Breast epithelium (tissue), 4 donors: ENCODE data around the gene NES. TPM values are rescaled to one million over a fixed set of nuclear protein-coding genes. Genes with fewer than 3 reads are reported as not detected.

ENCODE experiments used
- DNase-seq, 2 donors: peaks; one replicate each; pipeline ENCODE4 v3.0.0-alpha.2; 2019; ENCODE audit warnings: low spot score in 2 of 2
- H3K27ac ChIP-seq, 2 donors: fragments of 200-600 bp; sonication (generic) in 1 of 2; one replicate each; pipeline ENCODE4 v1.5.1; 2016 to 2019; ENCODE audit warnings: mild to moderate bottlenecking in 1 of 2
- H3K27me3 ChIP-seq, 2 donors: fragments of 200-600 bp; sonication (generic) in 1 of 2; one replicate each; pipeline versions ENCODE4 v1.5.1 to v1.6.0; 2017 to 2019; ENCODE audit warnings: control low read depth in 1 of 2, mild to moderate bottlenecking in 1 of 2
- H3K36me3 ChIP-seq: fragments of 200-600 bp; one replicate; pipeline ENCODE4 v1.5.1; 2019
- H3K4me1 ChIP-seq, 2 donors: fragments of 200-600 bp; sonication (generic); one replicate each; pipeline ENCODE4 v1.5.1; 2016 to 2019; ENCODE audit warnings: control low read depth in 1 of 2
- H3K4me3 ChIP-seq, 3 donors: fragments of 200-600 bp; sonication (generic); 1 replicate in 2 of 3; 2 replicates in 1 of 3; pipeline ENCODE4 v1.5.1; 2016 to 2019; ENCODE audit warnings: mild to moderate bottlenecking in 3 of 3, moderate library complexity in 2 of 3
- H3K9me3 ChIP-seq, 2 donors: fragments of 200-600 bp; sonication (generic) in 1 of 2; one replicate each; pipeline ENCODE4 v1.5.1; 2016 to 2019; ENCODE audit warnings: control low read depth in 1 of 2
- POLR2A ChIP-seq: fragments of 450-650 bp; IDR thresholded peaks from one replicate; pipeline ENCODE4 v1.6.1; 2016; ENCODE audit warnings: antibody characterized with exemption, mild to moderate bottlenecking, moderate library complexity
- POLR2AphosphoS5 ChIP-seq, 3 donors: sonication (generic); formaldehyde crosslinking; IDR thresholded peaks; one replicate each; pipeline ENCODE4 v1.6.1; 2017; ENCODE audit warnings: antibody characterized with exemption in 3 of 3
- intact Hi-C: fragments of 100-400 bp; cut with DNase I; formaldehyde crosslinking; loops from one replicate; pipeline ENCODE4 v1.15.1; 2023; ENCODE audit warnings: low total_unique reads
- total RNA-seq, 3 donors: library from RNA; depleted of rRNA; stranded (reverse); fragments of >200 nt; gene quantifications; one replicate each; pipeline ENCODE4 v1.1.0, GENCODE V29; 2016
- TF ChIP-seq, protein P1 (sequence below), 3 donors: fragments of 450-650 bp; IDR thresholded peaks; one replicate each; pipeline ENCODE4 v1.5.1; 2016 to 2017; ENCODE audit warnings: antibody characterized with exemption in 3 of 3, mild to moderate bottlenecking in 3 of 3, moderate library complexity in 3 of 3

Gene NES
- total RNA-seq, 3 donors from 2014 or later = 9.9 to 28.5 (median 14.9) TPM

DNA sequence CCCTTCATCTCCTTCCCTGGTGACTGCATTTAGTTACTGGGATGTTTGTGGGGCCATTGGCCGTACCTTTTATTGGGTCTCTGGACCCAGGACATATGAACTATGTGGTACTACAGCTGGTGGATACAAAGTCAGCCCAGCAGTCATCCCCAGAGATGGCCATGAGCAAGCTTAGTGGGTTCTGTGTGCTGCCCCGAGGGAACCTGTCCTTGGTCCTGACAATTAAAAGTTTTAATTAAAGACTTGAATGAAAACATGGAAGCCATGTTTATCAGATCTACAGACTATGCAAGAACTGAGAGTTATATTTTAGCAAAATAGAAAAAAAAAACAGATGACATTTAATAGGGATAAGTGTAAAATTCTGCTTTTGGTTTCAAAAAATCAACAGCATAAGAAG lies 2.8 kb upstream of the NES start:
- Histone ChIP-seq H3K9me3 (no peaks in the 10 kb centered on the region), H3K27me3 (peaks cover 0 to 4% of the 10 kb centered on the region in 2 donors), H3K4me3 (no peak overlapping the region), H3K27ac (no peak overlapping the region), H3K4me1 (peaks cover 0 to 16% of the 10 kb centered on the region in 2 donors), H3K36me3 (no peaks in the 10 kb centered on the region)
- intact Hi-C loops = no loop called here
- DNase-seq = no peak
- TF ChIP-seq, protein P1, sequence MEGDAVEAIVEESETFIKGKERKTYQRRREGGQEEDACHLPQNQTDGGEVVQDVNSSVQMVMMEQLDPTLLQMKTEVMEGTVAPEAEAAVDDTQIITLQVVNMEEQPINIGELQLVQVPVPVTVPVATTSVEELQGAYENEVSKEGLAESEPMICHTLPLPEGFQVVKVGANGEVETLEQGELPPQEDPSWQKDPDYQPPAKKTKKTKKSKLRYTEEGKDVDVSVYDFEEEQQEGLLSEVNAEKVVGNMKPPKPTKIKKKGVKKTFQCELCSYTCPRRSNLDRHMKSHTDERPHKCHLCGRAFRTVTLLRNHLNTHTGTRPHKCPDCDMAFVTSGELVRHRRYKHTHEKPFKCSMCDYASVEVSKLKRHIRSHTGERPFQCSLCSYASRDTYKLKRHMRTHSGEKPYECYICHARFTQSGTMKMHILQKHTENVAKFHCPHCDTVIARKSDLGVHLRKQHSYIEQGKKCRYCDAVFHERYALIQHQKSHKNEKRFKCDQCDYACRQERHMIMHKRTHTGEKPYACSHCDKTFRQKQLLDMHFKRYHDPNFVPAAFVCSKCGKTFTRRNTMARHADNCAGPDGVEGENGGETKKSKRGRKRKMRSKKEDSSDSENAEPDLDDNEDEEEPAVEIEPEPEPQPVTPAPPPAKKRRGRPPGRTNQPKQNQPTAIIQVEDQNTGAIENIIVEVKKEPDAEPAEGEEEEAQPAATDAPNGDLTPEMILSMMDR (IDR thresholded peaks at IDR 0.05) = no peak
- no peak for TF ChIP-seq POLR2A
- TF ChIP-seq POLR2AphosphoS5 (IDR thresholded peaks at IDR 0.05) = no peak

DNA sequence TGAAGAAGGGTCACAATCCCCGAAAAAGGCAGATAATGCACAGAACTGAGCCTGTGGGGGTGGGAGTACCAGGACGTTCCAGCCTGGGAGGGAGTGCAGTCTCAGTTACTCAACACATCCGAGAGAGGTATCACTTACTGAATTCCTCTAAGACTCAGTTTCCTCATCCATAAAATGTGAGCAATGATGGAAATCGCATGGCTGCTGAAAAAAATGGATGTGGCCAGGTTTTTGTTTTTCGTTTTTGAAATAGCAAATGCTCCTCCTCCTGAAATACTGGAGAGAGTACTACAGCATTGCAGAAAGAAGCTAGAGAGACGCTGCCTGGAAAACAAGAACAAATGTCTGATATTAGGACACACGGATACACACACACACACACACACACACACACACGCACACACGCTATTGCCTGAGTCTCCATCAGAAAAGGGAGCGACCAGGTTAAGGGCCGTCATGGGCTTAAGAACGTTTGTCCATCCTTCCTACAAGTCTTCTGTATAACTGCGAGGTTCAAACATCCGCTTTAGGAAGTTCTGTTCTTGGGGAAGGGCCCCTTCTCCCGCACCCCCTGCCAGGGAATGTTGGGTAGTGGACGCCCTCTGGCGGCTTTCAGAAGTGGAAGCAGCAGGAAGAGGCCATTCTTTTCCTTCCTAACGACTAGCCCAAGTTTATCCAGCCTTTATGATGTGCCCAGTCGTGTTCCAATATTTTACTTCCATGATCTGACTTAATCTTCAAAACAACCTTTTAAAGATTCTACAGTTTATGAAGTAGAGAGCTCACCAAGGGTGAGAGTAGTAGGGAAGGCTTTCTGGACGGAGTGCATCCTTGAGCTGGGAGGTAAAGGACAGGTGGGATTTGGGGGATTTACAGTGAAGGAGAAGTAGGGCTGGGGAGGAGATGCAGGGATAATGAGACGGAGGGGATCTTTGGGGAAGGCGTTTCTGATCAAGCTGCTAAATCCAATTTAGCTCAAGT lies 699 bp upstream of the NES start:
- TF ChIP-seq POLR2AphosphoS5 (IDR thresholded peaks at IDR 0.05) = peak; percentile 35 to 45 (median 43)
- TF ChIP-seq, protein P1 (IDR thresholded peaks at IDR 0.05) = peak; percentile 87 to 94 (median 90)
- no peak for TF ChIP-seq POLR2A
- DNase-seq = peak in 1 of 2 donors; percentile 57
- H3K9me3 ChIP-seq = no peaks in the 10 kb centered on the region
- no peaks in the 10 kb centered on the region for H3K36me3 ChIP-seq
- intact Hi-C loops = no loop called here
- H3K4me3 ChIP-seq = peak overlapping the region; percentile 49 to 76 (median 63)
- peaks cover 5 to 24% of the 10 kb centered on the region in 2 donors for H3K4me1 ChIP-seq
- H3K27me3 ChIP-seq = peaks cover 0 to 4% of the 10 kb centered on the region in 2 donors
- peak overlapping the region; percentile 79 to 81 for H3K27ac ChIP-seq

DNA sequence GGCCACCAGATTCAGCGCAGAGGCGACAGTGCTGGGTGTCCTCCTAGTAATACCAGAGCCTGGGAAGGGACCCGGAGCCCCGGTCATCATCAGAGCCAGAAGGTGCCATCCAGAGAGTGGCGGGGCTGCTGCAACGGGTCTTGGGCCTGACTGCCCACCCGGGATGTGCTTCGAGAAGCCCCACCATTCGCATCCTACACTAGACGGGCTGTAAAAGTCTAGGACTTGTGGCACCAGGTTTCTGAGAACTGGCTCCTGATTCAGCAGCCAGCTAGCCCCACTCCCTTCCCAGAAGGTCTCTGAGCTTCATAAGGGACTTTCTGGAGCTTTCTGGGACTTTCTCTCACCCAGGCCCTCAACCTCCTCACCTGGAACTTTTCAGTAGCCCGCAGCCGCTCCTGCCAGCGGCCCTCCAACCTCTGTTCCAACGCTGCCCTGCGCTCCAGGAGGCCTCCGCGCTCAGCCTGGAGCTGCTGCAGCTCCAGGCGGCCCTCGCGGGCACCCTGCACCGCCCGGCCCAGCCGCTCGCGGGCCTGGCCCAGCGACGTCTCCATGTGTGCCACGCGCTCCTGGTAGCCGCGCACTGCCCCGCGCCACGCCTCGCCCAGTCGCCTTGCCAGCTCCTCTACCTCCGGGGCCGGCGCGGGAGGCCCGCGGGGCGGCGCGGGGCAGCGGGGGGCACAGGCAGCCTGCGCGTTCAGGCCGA lies 940 bp downstream of the NES start:
- peaks cover 0 to 4% of the 10 kb centered on the region in 2 donors for H3K27me3 ChIP-seq
- no peaks in the 10 kb centered on the region for H3K36me3 ChIP-seq
- TF ChIP-seq POLR2AphosphoS5 (IDR thresholded peaks at IDR 0.05) = no peak
- no peak for TF ChIP-seq POLR2A
- TF ChIP-seq, protein P1 (IDR thresholded peaks at IDR 0.05) = no peak
- H3K4me1 ChIP-seq = peaks cover 5 to 24% of the 10 kb centered on the region in 2 donors
- no peaks in the 10 kb centered on the region for H3K9me3 ChIP-seq
- peak overlapping the region; percentile 79 to 81 for H3K27ac ChIP-seq
- DNase-seq = no peak
- H3K4me3 ChIP-seq = peak overlapping the region; percentile 49 to 76 (median 63)
- intact Hi-C loops = no loop called here

DNA sequence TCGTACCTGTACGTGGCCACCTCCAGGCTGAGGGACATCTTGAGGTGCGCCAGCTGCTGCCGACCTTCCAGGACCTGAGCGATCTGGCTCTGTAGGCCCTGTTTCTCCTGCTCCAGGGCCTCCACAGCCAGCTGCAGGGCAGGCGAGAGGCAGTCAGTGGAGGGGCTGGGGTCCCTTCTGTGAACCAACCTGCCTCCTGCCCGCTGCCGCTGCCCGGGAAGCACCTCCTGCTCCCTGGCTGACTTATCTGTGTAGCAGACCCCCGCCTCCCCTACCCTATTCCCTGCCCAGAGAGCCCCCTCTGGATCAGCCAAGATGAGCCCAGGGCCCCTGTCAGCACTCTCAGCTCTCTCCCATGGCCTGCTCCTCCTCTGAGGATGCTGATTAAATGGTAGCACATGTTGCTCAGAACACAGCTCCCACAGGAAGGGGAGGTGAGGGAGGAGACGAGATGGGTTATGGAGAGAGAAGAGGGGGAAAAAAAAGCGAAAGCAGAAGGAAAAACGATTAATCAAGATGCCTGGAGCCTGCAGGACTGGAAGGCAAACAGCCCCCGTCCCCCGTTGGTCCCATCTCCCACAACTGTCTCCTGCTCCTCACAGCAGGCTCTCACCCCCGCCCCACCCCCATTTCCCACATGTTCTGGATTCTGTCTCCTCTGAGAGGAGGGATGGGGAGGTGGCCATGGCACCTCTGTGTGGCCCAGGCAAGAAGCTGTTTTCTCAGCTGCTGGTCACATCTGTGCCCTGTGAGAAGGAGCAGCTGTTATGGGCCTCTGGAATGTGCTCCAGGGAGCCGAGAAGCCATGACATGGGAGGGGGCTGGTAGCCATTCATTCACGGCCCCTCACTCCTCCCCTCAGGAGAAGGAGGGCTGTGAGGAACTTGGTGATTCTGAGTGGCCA lies 1.7 kb downstream of the NES start:
- Histone ChIP-seq H3K9me3 (no peaks in the 10 kb centered on the region), H3K27ac (peak overlapping the region; percentile 79 to 81), H3K4me1 (peaks cover 5 to 24% of the 10 kb centered on the region in 2 donors), H3K36me3 (no peaks in the 10 kb centered on the region), H3K27me3 (peaks cover 0 to 4% of the 10 kb centered on the region in 2 donors), H3K4me3 (peak overlapping the region; percentile 49 to 76 (median 63))
- intact Hi-C loops = no loop called here
- no peak for DNase-seq
- TF ChIP-seq, protein P1 (IDR thresholded peaks at IDR 0.05) = no peak
- no peak for TF ChIP-seq POLR2A
- no peak for TF ChIP-seq POLR2AphosphoS5 (IDR thresholded peaks at IDR 0.05)
